Endothelial cell of umbilical vein (primary cell): ENCODE measurements around the gene ARHGEF12. TPM values are rescaled to one million over a fixed set of nuclear protein-coding genes. Genes with fewer than 3 reads are reported as not detected.

Experiments used
- BruUV-seq: library from RNA; stranded (reverse); fragments of 400-500 nt; replicated peaks from 2 replicates; lab custom pipeline; 2021; lab: Mats Ljungman, UMichigan
- CTCF ChIA-PET: fragments of 300-600, 350-600 bp; sonication (Branson Sonifier 250); formaldehyde crosslinking; loops from one replicate; lab custom pipeline; 2021; ENCODE audit warnings: antibody characterized with exemption, inconsistent platforms; lab: Charles Lee
- POLR2A ChIA-PET: fragments of 300-600, 350-600 bp; sonication (Branson Sonifier 250); formaldehyde crosslinking; loops from one replicate; lab custom pipeline; 2021; ENCODE audit warnings: antibody characterized with exemption, inconsistent platforms; lab: Charles Lee
- DNase-seq: peaks from one replicate; pipeline ENCODE4 v3.0.0-alpha.2; 2011; ENCODE audit warnings: low read depth, low spot score
- FAIRE-seq: peaks from 2 replicates; lab custom pipeline; 2011; peaks lifted over from hg19 to GRCh38; lab: Jason Lieb, UNC
- H2AFZ ChIP-seq: 2 replicates; pipeline ENCODE4 v1.6.0; 2012; ENCODE audit warnings: low read depth, low read length, control low read depth, inconsistent platforms
- H3K27ac ChIP-seq: 2 replicates; pipeline ENCODE4 v1.5.1; 2011; ENCODE audit warnings: low read depth, mild to moderate bottlenecking, control low read depth, low read length, moderate library complexity; ENCODE audit not compliant: insufficient read depth
- H3K27me3 ChIP-seq, 2 experiments: 2 replicates each; pipeline versions ENCODE4 v1.6.0 to v1.6.1; 2011; ENCODE audit warnings: low read length in 2 of 2, mixed read lengths in 1 of 2; ENCODE audit not compliant: control insufficient read depth in 2 of 2, insufficient read depth in 2 of 2
- H3K36me3 ChIP-seq, 2 experiments: 2 replicates in 1 of 2; 3 replicates in 1 of 2; pipeline ENCODE4 v1.5.1; 2011; ENCODE audit warnings: low read length in 2 of 2, mild to moderate bottlenecking in 1 of 2, moderate library complexity in 1 of 2; ENCODE audit not compliant: control insufficient read depth in 2 of 2, insufficient read depth in 2 of 2; ENCODE audit errors: extremely low read depth in 1 of 2
- H3K4me1 ChIP-seq: 3 replicates; pipeline ENCODE4 v1.5.1; 2011; ENCODE audit warnings: mild to moderate bottlenecking, low read length; ENCODE audit not compliant: control insufficient read depth, insufficient read depth; ENCODE audit errors: extremely low read depth
- H3K4me2 ChIP-seq: 2 replicates; pipeline ENCODE4 v1.6.1; 2011; ENCODE audit warnings: low read length, control low read depth, mixed read lengths; ENCODE audit not compliant: insufficient read depth
- H3K4me3 ChIP-seq, 3 experiments: fragments of 200-600 bp in 1 of 3; sonication (generic), shearing (Covaris generic) in 1 of 3; replicated peaks in 1 of 3; 2 replicates each; pipeline ENCODE4 v1.5.1; 2011 to 2016; ENCODE audit warnings: control low read depth in 3 of 3, low read length in 3 of 3, mild to moderate bottlenecking in 2 of 3, inconsistent platforms in 1 of 3, low read depth in 1 of 3, moderate library complexity in 1 of 3; ENCODE audit not compliant: insufficient read depth in 1 of 3
- H3K79me2 ChIP-seq: 2 replicates; pipeline ENCODE4 v1.6.0; 2012; ENCODE audit warnings: low read length, inconsistent platforms; ENCODE audit not compliant: control insufficient read depth, insufficient read depth
- H3K9ac ChIP-seq: replicated peaks from 2 replicates; pipeline ENCODE3; 2011; ENCODE audit warnings: low read length, control low read depth; ENCODE audit not compliant: insufficient read depth; ENCODE audit errors: extremely low read depth
- H3K9me1 ChIP-seq: replicated peaks from 3 replicates; pipeline ENCODE4 v1.6.0; 2011; ENCODE audit warnings: mild to moderate bottlenecking, low read length; ENCODE audit not compliant: control insufficient read depth, insufficient read depth; ENCODE audit errors: extremely low read depth
- H3K9me3 ChIP-seq: replicated peaks from 2 replicates; pipeline ENCODE4 v1.5.1; 2012; ENCODE audit warnings: low read length, inconsistent platforms; ENCODE audit not compliant: control insufficient read depth, insufficient read depth
- H4K20me1 ChIP-seq: replicated peaks from 2 replicates; pipeline ENCODE3; 2011; ENCODE audit warnings: mild to moderate bottlenecking, low read length; ENCODE audit not compliant: control insufficient read depth, insufficient read depth; ENCODE audit errors: extremely low read depth
- CTCF ChIP-seq, 2 donors: IDR thresholded peaks; 1 replicate in 1 of 2; 2 replicates in 1 of 2; pipeline ENCODE4 v1.5.1; 2011; ENCODE audit warnings: low read length in 2 of 2, mild to moderate bottlenecking in 2 of 2, moderate library complexity in 2 of 2, control low read depth in 1 of 2, inconsistent platforms in 1 of 2, low read depth in 1 of 2; ENCODE audit not compliant: insufficient read depth in 1 of 2; ENCODE audit errors: extremely low read depth in 1 of 2
- EZH2 ChIP-seq: IDR thresholded peaks from 2 replicates; pipeline ENCODE4 v1.6.1; 2012; ENCODE audit warnings: borderline replicate concordance, low read depth, mild to moderate bottlenecking, moderate library complexity, low read length, inconsistent platforms; ENCODE audit not compliant: severe bottlenecking
- FOS ChIP-seq: IDR thresholded peaks from 2 replicates; pipeline ENCODE4 v1.6.1; 2011; ENCODE audit warnings: mild to moderate bottlenecking, low read length, moderate library complexity, borderline replicate concordance; ENCODE audit not compliant: insufficient read depth
- GATA2 ChIP-seq: IDR thresholded peaks from 2 replicates; pipeline ENCODE4 v1.7.0; 2011; ENCODE audit warnings: low read depth, mild to moderate bottlenecking, moderate library complexity, mixed read lengths, low read length; ENCODE audit not compliant: insufficient read length, insufficient read depth
- JUN ChIP-seq: IDR thresholded peaks from 2 replicates; pipeline ENCODE4 v1.6.1; 2011; ENCODE audit warnings: borderline replicate concordance, low read depth; ENCODE audit not compliant: insufficient read length, insufficient read depth
- MAX ChIP-seq: IDR thresholded peaks from 2 replicates; pipeline ENCODE4 v1.6.1; 2011; ENCODE audit not compliant: insufficient read depth, insufficient read length
- MYC ChIP-seq: IDR thresholded peaks from one replicate; pipeline ENCODE4 v1.6.1; 2011; ENCODE audit warnings: mild to moderate bottlenecking, low read depth, low read length
- POLR2A ChIP-seq: IDR thresholded peaks from 2 replicates; pipeline ENCODE4 v1.6.1; 2012; ENCODE audit warnings: low read depth, mild to moderate bottlenecking, control low read depth, low read length
- POLR2AphosphoS5 ChIP-seq: IDR thresholded peaks from 2 replicates; pipeline ENCODE4 v1.6.1; 2012; ENCODE audit warnings: low read depth, mild to moderate bottlenecking, control low read depth, low read length, moderate library complexity; ENCODE audit not compliant: insufficient read depth
- dilution Hi-C: fragments of 300-500 bp; cut with MboI; formaldehyde crosslinking; loops from one replicate; pipeline ENCODE4 v1.15.0; 2019; ENCODE audit warnings: low sequenced_read_pairs; ENCODE audit not compliant: extremely low pct_ligation_motif_present
- intact Hi-C: fragments of 100-400 bp; cut with micrococcal nuclease; formaldehyde crosslinking; loops from one replicate; pipeline ENCODE4 v1.10.0; 2022
- polyA plus RNA-seq, 4 experiments: library from polyadenylated mRNA; depleted of rRNA in 3 of 4; stranded (reverse) in 3 of 4; unstranded in 1 of 4; fragments of >200 nt; gene quantifications; 2 replicates each; pipeline versions ENCODE4 v1.2.1 to v1.2.3, GENCODE V29; 2011 to 2012; ENCODE audit warnings: missing spikeins in 1 of 4
- total RNA-seq: library from RNA; stranded (reverse); gene quantifications from 2 replicates; pipeline ENCODE4 v1.2.3, GENCODE V29; 2021

ARHGEF12 gene
- total and polyA plus RNA-seq, 2 donors (not counting 3 experiments of a cell fraction or from before 2014, with no cell fraction given): 20.9 to 125 TPM

GRCh38 chr11:120532082-120532831 is 196.0 kb downstream of the ARHGEF12 start:
- no peaks in the 10 kb centered on the region for H3K9me3 ChIP-seq
- FAIRE-seq (no peak), DNase-seq (no peak)
- no peaks in the 10 kb centered on the region for H3K79me2 ChIP-seq
- POLR2A ChIA-PET: no interaction called here
- H3K9me1 ChIP-seq: no peaks in the 10 kb centered on the region
- H2AFZ ChIP-seq: no peak overlapping the region
- dilution Hi-C loops: no loop called here
- H3K4me3 ChIP-seq: no peak overlapping the region
- CTCF ChIA-PET: interaction anchor here (2.1 kb wide), 1 partner anchor 153 kb away, joined by 7 read pairs; no protein-coding TSS in a partner anchor
- no peak overlapping the region for H3K27ac ChIP-seq
- H3K36me3 ChIP-seq: no peaks in the 10 kb centered on the region
- H3K27me3 ChIP-seq: no peaks in the 10 kb centered on the region
- no peaks in the 10 kb centered on the region for H3K4me1 ChIP-seq
- BruUV-seq: no TSS peak
- H4K20me1 ChIP-seq: no peaks in the 10 kb centered on the region
- H3K4me2 ChIP-seq: no peak overlapping the region
- TF ChIP-seq JUN (no peak), POLR2AphosphoS5 (no peak), GATA2 (no peak), MYC (no peak), FOS (no peak), MAX (no peak), CTCF (IDR thresholded peaks at IDR 0.05; ENCODE audit: extremely low read depth in 1 of 2, insufficient read depth in 1 of 2, low read depth in 1 of 2, low read length in 2 of 2) (no peak), EZH2 (no peak), POLR2A (no peak)
- intact Hi-C loops: no loop called here
- H3K9ac ChIP-seq: no peak overlapping the region
